Neural cell (in vitro differentiated cells): ENCODE results near the gene SFMBT2.

Experiments
- EP300 ChIP-seq: fragments of 450-650 bp; conservative IDR thresholded peaks from 2 replicates; pipeline ENCODE4 v1.6.1; 2014; ENCODE audit warnings: antibody characterized with exemption, mild to moderate bottlenecking, moderate library complexity; ENCODE audit not compliant: poor library complexity, severe bottlenecking
- EZH2 ChIP-seq: fragments of 200-600, 300-800 bp; shearing (Covaris generic), sonication (generic); IDR thresholded peaks from 2 replicates; pipeline ENCODE4 v1.6.1; 2014; ENCODE audit warnings: antibody characterized with exemption, low read length, borderline replicate concordance, mild to moderate bottlenecking; ENCODE audit not compliant: insufficient read depth, poor library complexity, severe bottlenecking
- TF ChIP-seq, protein P1 (sequence below): fragments of 450-650 bp; IDR thresholded peaks from 2 replicates; pipeline ENCODE4 v1.5.1; 2014; ENCODE audit warnings: antibody characterized with exemption, mild to moderate bottlenecking, moderate library complexity; ENCODE audit not compliant: poor library complexity, severe bottlenecking
- TF ChIP-seq, protein P2 (sequence below): IDR thresholded peaks from 2 replicates; pipeline ENCODE4 v1.6.1; 2012; ENCODE audit warnings: borderline replicate concordance

DNA sequence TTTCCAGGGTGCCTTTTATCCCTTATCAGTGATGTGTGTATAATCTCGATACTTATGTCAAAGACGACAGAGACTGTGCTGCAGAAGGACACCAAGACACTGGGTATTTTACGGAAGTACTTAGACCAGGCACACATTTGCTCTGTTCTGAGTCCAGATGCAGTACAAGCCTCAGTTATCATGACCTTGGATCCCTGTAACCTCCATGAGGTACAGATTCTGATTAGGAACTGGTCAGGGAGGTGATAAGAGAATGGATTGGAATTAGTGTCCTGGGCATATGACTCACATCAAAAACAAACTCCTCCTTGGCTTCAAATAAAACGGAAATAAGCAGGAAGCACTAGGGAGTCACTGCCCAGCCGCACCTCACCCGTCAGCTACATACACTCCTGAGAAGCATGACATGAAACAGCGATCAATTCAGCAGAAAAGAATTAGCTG, 146.5 kb downstream of the SFMBT2 start:
- TF ChIP-seq, protein P1, sequence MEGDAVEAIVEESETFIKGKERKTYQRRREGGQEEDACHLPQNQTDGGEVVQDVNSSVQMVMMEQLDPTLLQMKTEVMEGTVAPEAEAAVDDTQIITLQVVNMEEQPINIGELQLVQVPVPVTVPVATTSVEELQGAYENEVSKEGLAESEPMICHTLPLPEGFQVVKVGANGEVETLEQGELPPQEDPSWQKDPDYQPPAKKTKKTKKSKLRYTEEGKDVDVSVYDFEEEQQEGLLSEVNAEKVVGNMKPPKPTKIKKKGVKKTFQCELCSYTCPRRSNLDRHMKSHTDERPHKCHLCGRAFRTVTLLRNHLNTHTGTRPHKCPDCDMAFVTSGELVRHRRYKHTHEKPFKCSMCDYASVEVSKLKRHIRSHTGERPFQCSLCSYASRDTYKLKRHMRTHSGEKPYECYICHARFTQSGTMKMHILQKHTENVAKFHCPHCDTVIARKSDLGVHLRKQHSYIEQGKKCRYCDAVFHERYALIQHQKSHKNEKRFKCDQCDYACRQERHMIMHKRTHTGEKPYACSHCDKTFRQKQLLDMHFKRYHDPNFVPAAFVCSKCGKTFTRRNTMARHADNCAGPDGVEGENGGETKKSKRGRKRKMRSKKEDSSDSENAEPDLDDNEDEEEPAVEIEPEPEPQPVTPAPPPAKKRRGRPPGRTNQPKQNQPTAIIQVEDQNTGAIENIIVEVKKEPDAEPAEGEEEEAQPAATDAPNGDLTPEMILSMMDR = no peak
- TF ChIP-seq, protein P2, sequence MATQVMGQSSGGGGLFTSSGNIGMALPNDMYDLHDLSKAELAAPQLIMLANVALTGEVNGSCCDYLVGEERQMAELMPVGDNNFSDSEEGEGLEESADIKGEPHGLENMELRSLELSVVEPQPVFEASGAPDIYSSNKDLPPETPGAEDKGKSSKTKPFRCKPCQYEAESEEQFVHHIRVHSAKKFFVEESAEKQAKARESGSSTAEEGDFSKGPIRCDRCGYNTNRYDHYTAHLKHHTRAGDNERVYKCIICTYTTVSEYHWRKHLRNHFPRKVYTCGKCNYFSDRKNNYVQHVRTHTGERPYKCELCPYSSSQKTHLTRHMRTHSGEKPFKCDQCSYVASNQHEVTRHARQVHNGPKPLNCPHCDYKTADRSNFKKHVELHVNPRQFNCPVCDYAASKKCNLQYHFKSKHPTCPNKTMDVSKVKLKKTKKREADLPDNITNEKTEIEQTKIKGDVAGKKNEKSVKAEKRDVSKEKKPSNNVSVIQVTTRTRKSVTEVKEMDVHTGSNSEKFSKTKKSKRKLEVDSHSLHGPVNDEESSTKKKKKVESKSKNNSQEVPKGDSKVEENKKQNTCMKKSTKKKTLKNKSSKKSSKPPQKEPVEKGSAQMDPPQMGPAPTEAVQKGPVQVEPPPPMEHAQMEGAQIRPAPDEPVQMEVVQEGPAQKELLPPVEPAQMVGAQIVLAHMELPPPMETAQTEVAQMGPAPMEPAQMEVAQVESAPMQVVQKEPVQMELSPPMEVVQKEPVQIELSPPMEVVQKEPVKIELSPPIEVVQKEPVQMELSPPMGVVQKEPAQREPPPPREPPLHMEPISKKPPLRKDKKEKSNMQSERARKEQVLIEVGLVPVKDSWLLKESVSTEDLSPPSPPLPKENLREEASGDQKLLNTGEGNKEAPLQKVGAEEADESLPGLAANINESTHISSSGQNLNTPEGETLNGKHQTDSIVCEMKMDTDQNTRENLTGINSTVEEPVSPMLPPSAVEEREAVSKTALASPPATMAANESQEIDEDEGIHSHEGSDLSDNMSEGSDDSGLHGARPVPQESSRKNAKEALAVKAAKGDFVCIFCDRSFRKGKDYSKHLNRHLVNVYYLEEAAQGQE = no peak
- TF ChIP-seq EZH2 (no peak), EP300 (no peak)
